KMS-11 (cell line): ENCODE data around the gene KLF16.

Source experiments
- H2AFZ ChIP-seq: fragments of 200-600 bp; sonication (generic); 2 replicates; pipeline ENCODE4 v1.6.1; 2016; ENCODE audit warnings: antibody characterized with exemption, mixed run types, low read depth
- H3K27ac ChIP-seq: fragments of 200-600 bp; sonication (generic); 2 replicates; pipeline ENCODE4 v1.6.1; 2016; ENCODE audit warnings: mild to moderate bottlenecking, mixed run types
- H3K27me3 ChIP-seq: fragments of 200-600 bp; sonication (generic); 2 replicates; pipeline ENCODE4 v1.6.1; 2017; ENCODE audit warnings: mild to moderate bottlenecking, low read depth, mixed run types, moderate library complexity; ENCODE audit not compliant: insufficient read depth
- H3K36me3 ChIP-seq: fragments of 200-600 bp; sonication (generic); 2 replicates; pipeline ENCODE4 v1.6.1; 2017; ENCODE audit warnings: mild to moderate bottlenecking, mixed run types; ENCODE audit not compliant: insufficient read depth
- H3K4me1 ChIP-seq: fragments of 200-600 bp; sonication (generic); 2 replicates; pipeline ENCODE4 v1.6.1; 2016; ENCODE audit warnings: mild to moderate bottlenecking, low read depth, mixed run types; ENCODE audit not compliant: poor library complexity, severe bottlenecking
- H3K4me2 ChIP-seq: fragments of 200-600 bp; sonication (generic); 2 replicates; pipeline ENCODE4 v1.7.0; 2016; ENCODE audit warnings: mild to moderate bottlenecking, mixed run types
- H3K4me3 ChIP-seq: fragments of 200-600 bp; sonication (generic); IDR thresholded peaks from 2 replicates; pipeline ENCODE4 v1.6.1; 2017; ENCODE audit warnings: low read depth, low read length, mixed read lengths; ENCODE audit not compliant: insufficient read depth
- H3K79me2 ChIP-seq: fragments of 200-600 bp; sonication (generic); 2 replicates; pipeline ENCODE4 v1.6.1; 2016; ENCODE audit warnings: low read depth, mixed run types; ENCODE audit not compliant: insufficient read depth
- H3K9ac ChIP-seq: fragments of 200-600 bp; sonication (generic); 2 replicates; pipeline ENCODE4 v1.6.1; 2016; ENCODE audit warnings: mild to moderate bottlenecking, mixed run types
- H4K20me1 ChIP-seq: fragments of 200-600 bp; sonication (generic); 2 replicates; pipeline ENCODE4 v1.6.1; 2016; ENCODE audit warnings: mild to moderate bottlenecking, mixed run types; ENCODE audit not compliant: insufficient read depth
- CTCF ChIP-seq: fragments of 200-600 bp; sonication (generic); conservative IDR thresholded peaks from 2 replicates; pipeline ENCODE4 v1.6.1; 2017; ENCODE audit warnings: low read depth, mild to moderate bottlenecking, antibody characterized with exemption, low read length, moderate library complexity, mixed read lengths

Gene KLF16

GRCh38 chr19:1823539-1824251 is 39.7 kb downstream of the KLF16 start:
- H4K20me1 ChIP-seq, result no peaks in the 10 kb centered on the region
- no peaks in the 10 kb centered on the region for H3K36me3 ChIP-seq
- TF ChIP-seq CTCF, result no peak
- no peak overlapping the region for H3K9ac ChIP-seq
- H3K27me3 ChIP-seq, result no peaks in the 10 kb centered on the region
- no peaks in the 10 kb centered on the region for H3K79me2 ChIP-seq
- H3K27ac ChIP-seq, result no peak overlapping the region
- H3K4me1 ChIP-seq, result no peaks in the 10 kb centered on the region
- no peak overlapping the region for H3K4me2 ChIP-seq
- H3K4me3 ChIP-seq, result no peak overlapping the region
- no peak overlapping the region for H2AFZ ChIP-seq

GRCh38 chr19:1823020-1823419 is 40.4 kb downstream of the KLF16 start:
- Histone ChIP-seq H3K4me1 (no peaks in the 10 kb centered on the region), H2AFZ (no peak overlapping the region), H3K4me3 (no peak overlapping the region), H3K36me3 (no peaks in the 10 kb centered on the region), H3K79me2 (no peaks in the 10 kb centered on the region), H3K4me2 (no peak overlapping the region), H3K27ac (no peak overlapping the region), H3K9ac (no peak overlapping the region), H3K27me3 (no peaks in the 10 kb centered on the region), H4K20me1 (no peaks in the 10 kb centered on the region)
- TF ChIP-seq CTCF, result no peak

DNA sequence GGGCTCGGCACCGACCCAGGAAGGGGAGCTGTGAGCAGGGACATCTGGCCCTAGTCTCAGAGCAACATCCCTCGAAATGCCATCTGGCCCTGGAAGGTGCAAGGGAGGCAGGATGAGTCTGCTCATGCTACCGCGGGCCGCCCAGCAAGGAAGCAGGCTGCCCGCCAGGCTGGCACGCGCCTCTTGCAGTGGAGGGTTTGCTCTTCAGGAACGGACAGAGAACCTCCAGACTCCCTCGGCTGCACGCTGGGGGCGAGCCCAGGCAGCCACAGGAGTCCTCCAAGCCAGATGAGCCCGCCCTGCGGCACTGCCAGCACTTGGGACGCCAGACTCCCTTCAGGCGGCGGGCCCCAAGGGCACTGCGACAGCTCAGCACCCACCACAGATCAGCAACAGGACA is 41.2 kb downstream of the KLF16 start:
- no peaks in the 10 kb centered on the region for H3K4me1 ChIP-seq
- H3K79me2 ChIP-seq, result no peaks in the 10 kb centered on the region
- no peak overlapping the region for H2AFZ ChIP-seq
- H3K4me3 ChIP-seq, result no peak overlapping the region
- no peak overlapping the region for H3K4me2 ChIP-seq
- no peak overlapping the region for H3K27ac ChIP-seq
- H3K36me3 ChIP-seq, result no peaks in the 10 kb centered on the region
- H3K9ac ChIP-seq, result no peak overlapping the region
- no peak for TF ChIP-seq CTCF
- H3K27me3 ChIP-seq, result no peaks in the 10 kb centered on the region
- H4K20me1 ChIP-seq, result no peaks in the 10 kb centered on the region

DNA sequence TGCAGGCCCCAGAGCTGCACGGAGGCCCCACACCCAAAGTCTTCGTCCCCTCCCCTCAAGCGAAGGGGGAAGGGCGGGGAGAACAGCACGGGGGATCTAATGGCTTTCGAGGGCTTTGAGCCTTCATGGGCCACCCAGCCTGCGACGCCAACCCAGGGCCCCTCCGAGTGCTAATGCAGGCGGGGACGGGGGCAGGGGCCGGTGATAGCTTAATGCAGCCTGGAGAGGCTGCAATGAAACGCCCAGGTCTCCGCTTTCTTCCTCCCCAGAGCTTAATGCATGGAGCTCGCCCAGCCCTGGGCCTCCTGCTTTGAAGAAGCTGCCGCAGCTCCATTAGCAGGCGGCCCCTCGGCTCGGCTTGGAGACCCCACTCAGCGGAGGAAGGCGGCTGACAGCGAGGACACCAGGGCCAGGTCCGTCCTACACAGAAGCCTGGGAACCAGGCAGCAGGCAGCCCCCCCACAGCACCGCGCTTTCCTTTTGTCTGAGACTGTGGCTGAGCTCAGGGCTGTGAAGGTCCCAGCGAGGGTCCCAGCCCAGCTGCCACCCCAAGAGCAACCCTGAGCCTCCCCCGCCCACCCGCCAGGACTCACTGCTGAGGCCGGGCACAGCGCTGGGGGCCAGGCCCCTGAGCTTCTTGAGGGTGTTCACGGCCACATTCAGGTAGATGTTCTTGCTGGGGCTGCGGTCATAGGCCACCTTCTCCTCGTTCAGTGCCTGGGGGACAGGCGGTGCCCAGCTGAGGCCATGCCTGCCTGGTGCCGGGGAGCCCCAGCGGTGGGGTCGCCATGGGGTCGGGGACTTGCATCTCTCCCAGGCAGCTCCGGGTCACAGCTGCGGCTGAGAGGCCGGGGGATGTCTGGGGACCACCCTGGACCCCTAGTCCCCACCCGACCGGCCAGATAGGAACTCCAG is 43.8 kb downstream of the KLF16 start:
- no peak overlapping the region for H3K27ac ChIP-seq
- H3K4me1 ChIP-seq, result no peaks in the 10 kb centered on the region
- H3K27me3 ChIP-seq, result no peaks in the 10 kb centered on the region
- no peak for TF ChIP-seq CTCF
- no peak overlapping the region for H3K4me2 ChIP-seq
- H3K9ac ChIP-seq, result no peak overlapping the region
- H3K36me3 ChIP-seq, result no peaks in the 10 kb centered on the region
- H2AFZ ChIP-seq, result no peak overlapping the region
- no peaks in the 10 kb centered on the region for H4K20me1 ChIP-seq
- no peak overlapping the region for H3K4me3 ChIP-seq
- H3K79me2 ChIP-seq, result no peaks in the 10 kb centered on the region
